ENCODE data around the gene DIO2. TPM values are rescaled to one million over a fixed set of nuclear protein-coding genes. Genes with fewer than 3 reads are reported as not detected.
A peak's percentile ranks its signal among the peaks of the same experiment; 100 is the strongest.

Gene DIO2
- polyA plus RNA-seq (2011; rRNA removed) (24.7 and 35.3 TPM in 2 replicates), polyA plus RNA-seq (2017; fragmentation: RNase III; extraction: RNeasy Plus Mini Kit Qiagen cat#74134 plus additional on column Dnase treatment) (72.5 to 93.7 TPM (median 87.5 TPM) in 3 replicates), polyA minus RNA-seq (2011; rRNA and poly(A)+ RNA removed) (70.9 and 73.3 TPM in 2 replicates)
- 28.3 and 38.5 TPM in 2 replicates for polyA plus RNA-seq (2012; cell fraction: cytosol; rRNA removed)
- 44.9 and 61.0 TPM in 2 replicates for polyA plus RNA-seq (2012; cell fraction: nucleus; rRNA removed)

DNA sequence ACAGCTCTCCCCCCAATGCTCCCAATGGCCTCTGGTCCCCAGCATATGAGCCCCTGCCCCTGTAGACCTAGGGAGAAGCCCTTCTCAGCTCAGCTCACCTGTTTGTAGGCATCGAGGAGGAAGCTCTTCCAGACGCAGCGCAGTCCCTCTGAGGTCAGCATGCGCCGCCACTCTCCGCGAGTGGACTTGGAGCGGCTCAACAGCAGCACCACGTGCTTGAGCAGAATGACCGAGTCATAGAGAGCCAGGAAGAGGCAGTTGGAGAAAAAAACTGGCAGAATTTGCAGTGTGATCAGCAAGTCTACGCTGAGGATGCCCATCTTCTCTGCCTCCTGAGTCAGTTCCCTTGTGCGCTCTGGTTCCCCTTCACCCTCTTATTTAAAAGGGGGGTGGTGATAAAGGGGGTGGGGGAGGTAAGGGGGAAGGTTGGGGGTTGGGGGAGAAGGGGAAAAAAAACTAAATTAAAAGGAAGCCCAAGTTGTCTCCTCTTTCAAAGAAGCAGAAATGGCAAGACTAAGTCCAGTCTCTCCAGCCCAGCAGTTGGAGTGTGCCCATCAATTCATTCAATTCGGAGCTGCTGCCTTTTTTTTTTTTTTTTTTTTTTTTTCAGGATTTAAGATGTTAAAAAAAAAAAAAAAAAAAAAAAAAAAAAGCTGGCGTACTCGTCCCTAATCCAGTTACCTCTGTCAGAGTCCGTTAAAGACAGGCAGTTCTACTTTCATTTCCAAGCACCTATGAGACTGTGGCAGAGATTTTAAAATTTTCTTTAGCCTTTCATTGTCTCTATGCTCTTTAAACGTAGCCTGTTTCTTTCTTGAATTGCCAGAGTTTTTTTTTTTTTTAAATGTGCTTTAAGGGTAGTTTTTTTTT, at the start of gene DIO2:
TSS of gene DIO2 (minus strand) at position 352 of the 870 bp plus-strand sequence. CDS start at position 320, 32 bp downstream.
- Histone ChIP-seq H3K4me1 (peaks cover 69% of the 10 kb centered on the region), H3K9me3 (no peaks in the 10 kb centered on the region), H3K27ac (peak within 1 kb of the TSS; percentile 80 to 84), H3K4me3 (peak within 1 kb of the TSS; percentile 46), H3K4me2 (peak within 1 kb of the TSS; percentile 84)
- 29% methylated on average over 14 of the region's 17 CpGs for WGBS (ENCODE audit: missing lambda C conversion rate)
- ATAC-seq (peak in 1 of 2 experiments; percentile 32; a peak in 3 of 6 replicates), FAIRE-seq (no peak), DNase-seq (ENCODE audit: low read depth in 1 of 2, low spot score in 1 of 2) (peak in 1 of 2 experiments; percentile 66)
- ChIA-PET CTCF (interaction anchor here (1.0 to 3.1 kb wide), 3 partner anchors 10 to 155 kb away, joined by 3 to 14 read pairs (median 4); no protein-coding TSS in a partner anchor), POLR2A (interaction anchor here (0.6 kb wide), 1 partner anchor 545 kb away, joined by 6 read pairs; no protein-coding TSS in a partner anchor)
- TF ChIP-seq, protein P1, sequence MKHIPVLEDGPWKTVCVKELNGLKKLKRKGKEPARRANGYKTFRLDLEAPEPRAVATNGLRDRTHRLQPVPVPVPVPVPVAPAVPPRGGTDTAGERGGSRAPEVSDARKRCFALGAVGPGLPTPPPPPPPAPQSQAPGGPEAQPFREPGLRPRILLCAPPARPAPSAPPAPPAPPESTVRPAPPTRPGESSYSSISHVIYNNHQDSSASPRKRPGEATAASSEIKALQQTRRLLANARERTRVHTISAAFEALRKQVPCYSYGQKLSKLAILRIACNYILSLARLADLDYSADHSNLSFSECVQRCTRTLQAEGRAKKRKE (CRISPR knock-in tag; IDR thresholded peaks at IDR 0.05; ENCODE audit: low read depth), result no peak
- TF ChIP-seq CHD4 (IDR thresholded peaks at IDR 0.05; ENCODE audit: borderline replicate concordance) (no peak), MAZ (IDR thresholded peaks at IDR 0.05; ENCODE audit: borderline replicate concordance, low read depth, low read length) (no peak), TFCP2L1 (CRISPR knock-in tag; IDR thresholded peaks at IDR 0.05) (no peak), RFX5 (IDR thresholded peaks at IDR 0.05) (no peak), ZNF302 (CRISPR knock-in tag; IDR thresholded peaks at IDR 0.05) (no peak), NR3C1 (IDR thresholded peaks at IDR 0.05) (no peak), RAD21 (conservative IDR thresholded peaks at IDR 0.05 in 1 of 2, IDR thresholded peaks at IDR 0.05 in 1 of 2) (peak in 1 of 2 experiments; percentile 23; a peak in 1 of 5 replicates), ZFP36 (IDR thresholded peaks at IDR 0.05; ENCODE audit: borderline replicate concordance, partially characterized antibody) (no peak), PBX3 (IDR thresholded peaks at IDR 0.05) (no peak), HDAC2 (IDR thresholded peaks at IDR 0.05) (no peak), FOSB (CRISPR knock-in tag; IDR thresholded peaks at IDR 0.05) (peak; percentile 71; the same call in 1 of the 2 replicates), JUN (IDR thresholded peaks at IDR 0.05) (no peak), NFE2L2 (conservative IDR thresholded peaks at IDR 0.05; ENCODE audit: low read length) (no peak), USF2 (IDR thresholded peaks at IDR 0.05) (0 out of 2 replicates have a peak, but pooled peaks have one; percentile 6), EP300 (IDR thresholded peaks at IDR 0.05) (no peak), MAFK (IDR thresholded peaks at IDR 0.05; ENCODE audit: partially characterized antibody) (no peak), POLR2A (IDR thresholded peaks at IDR 0.05; ENCODE audit: low read length) (0 out of 2 replicates have a peak, but pooled peaks have one; percentile 16), HEYL (CRISPR knock-in tag; IDR thresholded peaks at IDR 0.05) (no peak), RCOR1 (IDR thresholded peaks at IDR 0.05; ENCODE audit: low read depth, low read length) (no peak), GATA3 (IDR thresholded peaks at IDR 0.05; ENCODE audit: borderline replicate concordance) (no peak), NPAS2 (CRISPR knock-in tag; IDR thresholded peaks at IDR 0.05; ENCODE audit: borderline replicate concordance) (no peak)
- TF ChIP-seq, protein P2, sequence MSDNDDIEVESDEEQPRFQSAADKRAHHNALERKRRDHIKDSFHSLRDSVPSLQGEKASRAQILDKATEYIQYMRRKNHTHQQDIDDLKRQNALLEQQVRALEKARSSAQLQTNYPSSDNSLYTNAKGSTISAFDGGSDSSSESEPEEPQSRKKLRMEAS (IDR thresholded peaks at IDR 0.05), result peak; percentile 92
- TF ChIP-seq, protein P3, sequence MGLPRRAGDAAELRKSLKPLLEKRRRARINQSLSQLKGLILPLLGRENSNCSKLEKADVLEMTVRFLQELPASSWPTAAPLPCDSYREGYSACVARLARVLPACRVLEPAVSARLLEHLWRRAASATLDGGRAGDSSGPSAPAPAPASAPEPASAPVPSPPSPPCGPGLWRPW (IDR thresholded peaks at IDR 0.05), result no peak
- TF ChIP-seq, protein P4, sequence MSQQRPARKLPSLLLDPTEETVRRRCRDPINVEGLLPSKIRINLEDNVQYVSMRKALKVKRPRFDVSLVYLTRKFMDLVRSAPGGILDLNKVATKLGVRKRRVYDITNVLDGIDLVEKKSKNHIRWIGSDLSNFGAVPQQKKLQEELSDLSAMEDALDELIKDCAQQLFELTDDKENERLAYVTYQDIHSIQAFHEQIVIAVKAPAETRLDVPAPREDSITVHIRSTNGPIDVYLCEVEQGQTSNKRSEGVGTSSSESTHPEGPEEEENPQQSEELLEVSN (IDR thresholded peaks at IDR 0.05; ENCODE audit: borderline replicate concordance, low read depth), result peak; percentile 71; the same call in 1 of the 2 replicates
